ENCODE data around the gene APOC3.
A peak's percentile ranks its signal among the peaks of the same experiment; 100 is the strongest.

APOC3 gene

DNA sequence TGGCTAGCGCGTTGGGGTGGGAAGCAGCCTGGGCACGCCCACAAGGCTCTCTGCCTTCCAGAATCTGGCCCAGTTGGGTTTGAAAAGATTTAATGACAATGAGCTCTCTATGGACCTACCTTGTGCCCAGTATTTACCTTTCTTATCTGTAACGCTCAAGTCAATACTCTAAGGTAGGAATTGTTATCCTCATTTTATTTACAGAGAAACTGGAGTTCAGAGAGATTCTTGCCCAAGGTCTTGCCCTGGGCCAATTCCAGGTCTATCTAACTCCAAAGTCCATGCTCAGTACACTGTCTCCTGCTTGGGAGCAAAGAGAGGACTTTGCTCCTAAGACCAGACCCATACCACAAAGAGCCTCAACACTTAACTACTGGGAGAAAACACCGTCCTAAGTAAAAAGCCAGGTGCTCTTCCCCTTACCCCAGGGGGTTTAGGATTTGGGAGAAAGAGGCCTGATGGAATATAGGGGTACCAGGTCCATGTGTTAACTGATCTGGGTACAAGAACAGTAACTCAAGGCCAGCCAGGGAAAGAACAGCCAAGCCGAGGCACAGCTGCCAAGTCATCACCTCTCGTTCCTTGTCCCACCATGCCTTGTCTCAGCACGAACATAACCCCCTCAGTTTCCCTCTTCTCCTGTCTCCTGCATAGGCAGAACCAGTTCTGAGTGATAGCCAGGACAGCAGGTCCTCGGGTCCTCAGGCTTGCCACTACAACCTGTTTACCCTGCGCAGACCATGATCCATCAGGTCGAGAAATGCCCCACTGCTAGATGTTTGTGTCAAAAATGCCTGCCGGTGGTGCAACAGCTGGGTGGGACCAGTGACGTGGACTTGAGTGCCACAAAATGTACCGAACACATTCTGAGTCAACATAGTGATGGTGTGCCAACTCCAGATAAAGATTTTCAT lies 21.2 kb upstream of the APOC3 start:
- Histone ChIP-seq H3K27me3 (ENCODE audit: control insufficient read depth, insufficient read depth, low read length) (no peaks in the 10 kb centered on the region), H3K9ac (ENCODE audit: low read length) (peak overlapping the region; percentile 54), H3K36me3 (ENCODE audit: control insufficient read depth, insufficient read depth, low read length) (no peaks in the 10 kb centered on the region), H3K4me1 (ENCODE audit: control insufficient read depth, insufficient read depth, low read length) (peaks cover 40% of the 10 kb centered on the region), H3K4me3 (ENCODE audit: low read length) (peak overlapping the region; percentile 29), H3K9me3 (ENCODE audit: control insufficient read depth, low read length) (no peaks in the 10 kb centered on the region)

- Histone ChIP-seq H3K4me3 (ENCODE audit: low read length) (no peak overlapping the region), H3K9ac (ENCODE audit: low read length) (no peak overlapping the region), H3K9me3 (ENCODE audit: control insufficient read depth, low read length) (no peaks in the 10 kb centered on the region), H3K36me3 (ENCODE audit: control insufficient read depth, insufficient read depth, low read length) (no peaks in the 10 kb centered on the region), H3K27me3 (ENCODE audit: control insufficient read depth, insufficient read depth, low read length) (no peaks in the 10 kb centered on the region), H3K4me1 (ENCODE audit: control insufficient read depth, insufficient read depth, low read length) (peaks cover 44% of the 10 kb centered on the region)
Measured at GRCh38 chr11:116811194-116811593, 18.5 kb upstream of the APOC3 start.

DNA sequence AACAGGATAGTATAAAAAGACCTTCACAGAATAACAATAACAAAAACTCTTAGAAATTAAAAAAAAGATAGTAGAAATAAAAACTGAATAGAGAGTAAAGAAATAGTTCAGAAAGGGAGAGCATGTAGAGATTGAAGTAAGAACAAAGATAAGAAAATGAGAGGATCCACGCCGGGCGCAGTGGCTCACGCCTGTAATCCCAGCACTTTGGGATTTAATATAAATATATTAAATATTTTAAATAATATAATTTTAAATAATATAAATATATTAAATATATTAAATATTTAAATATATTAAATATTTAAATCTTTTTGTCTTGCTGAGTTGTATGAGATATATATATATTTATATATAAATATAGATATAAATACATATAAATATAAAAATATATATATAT lies 17.6 kb upstream of the APOC3 start:
- Histone ChIP-seq H3K36me3 (ENCODE audit: control insufficient read depth, insufficient read depth, low read length) (no peaks in the 10 kb centered on the region), H3K9ac (ENCODE audit: low read length) (no peak overlapping the region), H3K9me3 (ENCODE audit: control insufficient read depth, low read length) (no peaks in the 10 kb centered on the region), H3K4me3 (ENCODE audit: low read length) (no peak overlapping the region), H3K4me1 (ENCODE audit: control insufficient read depth, insufficient read depth, low read length) (peaks cover 36% of the 10 kb centered on the region), H3K27me3 (ENCODE audit: control insufficient read depth, insufficient read depth, low read length) (no peaks in the 10 kb centered on the region)

DNA sequence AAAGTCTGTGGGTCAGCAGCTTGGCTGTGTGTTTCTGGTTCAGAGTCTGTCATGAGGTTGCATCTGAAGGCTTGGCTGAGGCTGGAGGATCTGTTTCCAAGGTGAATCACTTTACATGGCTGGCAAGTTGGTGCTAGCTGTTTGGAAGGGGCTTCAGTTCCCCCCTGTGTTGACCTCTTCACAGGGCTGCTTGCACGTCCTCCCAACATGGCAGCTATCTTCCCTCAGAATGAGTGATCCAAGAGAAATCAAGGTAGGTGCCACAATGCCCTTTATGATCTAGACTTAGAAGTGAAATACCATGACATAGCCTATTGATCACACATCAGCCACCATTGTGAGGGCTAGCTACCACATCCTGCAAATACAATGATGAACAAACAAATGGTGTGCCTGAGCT lies 16.5 kb upstream of the APOC3 start:
- Histone ChIP-seq H3K4me3 (ENCODE audit: low read length) (no peak overlapping the region), H3K9me3 (ENCODE audit: control insufficient read depth, low read length) (no peaks in the 10 kb centered on the region), H3K4me1 (ENCODE audit: control insufficient read depth, insufficient read depth, low read length) (peaks cover 27% of the 10 kb centered on the region), H3K27me3 (ENCODE audit: control insufficient read depth, insufficient read depth, low read length) (no peaks in the 10 kb centered on the region), H3K36me3 (ENCODE audit: control insufficient read depth, insufficient read depth, low read length) (no peaks in the 10 kb centered on the region), H3K9ac (ENCODE audit: low read length) (no peak overlapping the region)

- Histone ChIP-seq H3K4me3 (ENCODE audit: low read length) (no peak overlapping the region), H3K36me3 (ENCODE audit: control insufficient read depth, insufficient read depth, low read length) (no peaks in the 10 kb centered on the region), H3K9ac (ENCODE audit: low read length) (no peak overlapping the region), H3K4me1 (ENCODE audit: control insufficient read depth, insufficient read depth, low read length) (peaks cover 21% of the 10 kb centered on the region), H3K9me3 (ENCODE audit: control insufficient read depth, low read length) (no peaks in the 10 kb centered on the region), H3K27me3 (ENCODE audit: control insufficient read depth, insufficient read depth, low read length) (no peaks in the 10 kb centered on the region)
Measured at GRCh38 chr11:116813781-116814471, 15.8 kb upstream of the APOC3 start.

DNA sequence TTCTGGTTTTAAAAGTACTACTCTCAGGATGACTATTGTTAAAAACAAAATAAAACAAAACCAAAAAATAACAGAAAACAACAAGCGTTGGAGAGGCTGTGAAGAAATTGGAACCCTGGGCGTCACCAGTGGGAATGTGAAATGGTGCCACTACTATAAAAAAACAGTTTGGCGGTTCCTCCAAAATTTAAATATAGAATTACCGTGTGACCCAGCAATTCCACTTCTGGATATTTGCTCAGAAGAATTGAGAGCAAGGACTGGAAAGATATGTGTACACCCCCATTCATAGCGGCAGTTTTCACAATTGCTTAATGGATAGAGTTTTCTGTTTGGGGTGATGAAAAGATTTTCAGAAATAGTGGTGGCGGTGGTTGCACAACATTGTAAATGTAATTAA lies 15.2 kb upstream of the APOC3 start:
- Histone ChIP-seq H3K36me3 (ENCODE audit: control insufficient read depth, insufficient read depth, low read length) (no peaks in the 10 kb centered on the region), H3K9me3 (ENCODE audit: control insufficient read depth, low read length) (no peaks in the 10 kb centered on the region), H3K4me1 (ENCODE audit: control insufficient read depth, insufficient read depth, low read length) (peaks cover 18% of the 10 kb centered on the region), H3K4me3 (ENCODE audit: low read length) (no peak overlapping the region), H3K27me3 (ENCODE audit: control insufficient read depth, insufficient read depth, low read length) (no peaks in the 10 kb centered on the region), H3K9ac (ENCODE audit: low read length) (no peak overlapping the region)

DNA sequence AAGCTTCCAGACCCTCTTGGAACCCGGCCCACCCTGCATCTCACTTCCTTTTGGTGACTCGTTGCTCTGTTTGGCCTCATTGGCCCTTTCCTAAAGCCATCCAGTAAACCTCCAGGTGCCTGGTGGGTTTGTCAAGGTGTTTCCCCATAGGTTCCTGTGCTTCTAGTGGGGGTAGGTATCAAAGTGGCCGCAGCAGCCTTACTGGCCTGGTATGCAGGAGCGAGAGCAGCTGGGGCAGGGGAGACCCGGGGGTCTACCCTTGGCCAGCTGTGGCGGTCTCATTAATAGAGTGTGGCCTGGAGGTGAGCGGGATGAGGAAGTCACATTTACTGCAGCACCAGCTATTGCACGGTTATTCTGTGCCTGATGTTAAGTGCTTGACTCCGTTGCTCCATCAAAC lies 10.7 kb upstream of the APOC3 start:
- no peaks in the 10 kb centered on the region for H3K36me3 ChIP-seq (ENCODE audit: control insufficient read depth, insufficient read depth, low read length)
- no peaks in the 10 kb centered on the region for H3K9me3 ChIP-seq (ENCODE audit: control insufficient read depth, low read length)
- peaks cover 3% of the 10 kb centered on the region for H3K4me1 ChIP-seq (ENCODE audit: control insufficient read depth, insufficient read depth, low read length)
- H3K4me3 ChIP-seq (ENCODE audit: low read length), result no peak overlapping the region
- no peaks in the 10 kb centered on the region for H3K27me3 ChIP-seq (ENCODE audit: control insufficient read depth, insufficient read depth, low read length)
- no peak overlapping the region for H3K9ac ChIP-seq (ENCODE audit: low read length)

DNA sequence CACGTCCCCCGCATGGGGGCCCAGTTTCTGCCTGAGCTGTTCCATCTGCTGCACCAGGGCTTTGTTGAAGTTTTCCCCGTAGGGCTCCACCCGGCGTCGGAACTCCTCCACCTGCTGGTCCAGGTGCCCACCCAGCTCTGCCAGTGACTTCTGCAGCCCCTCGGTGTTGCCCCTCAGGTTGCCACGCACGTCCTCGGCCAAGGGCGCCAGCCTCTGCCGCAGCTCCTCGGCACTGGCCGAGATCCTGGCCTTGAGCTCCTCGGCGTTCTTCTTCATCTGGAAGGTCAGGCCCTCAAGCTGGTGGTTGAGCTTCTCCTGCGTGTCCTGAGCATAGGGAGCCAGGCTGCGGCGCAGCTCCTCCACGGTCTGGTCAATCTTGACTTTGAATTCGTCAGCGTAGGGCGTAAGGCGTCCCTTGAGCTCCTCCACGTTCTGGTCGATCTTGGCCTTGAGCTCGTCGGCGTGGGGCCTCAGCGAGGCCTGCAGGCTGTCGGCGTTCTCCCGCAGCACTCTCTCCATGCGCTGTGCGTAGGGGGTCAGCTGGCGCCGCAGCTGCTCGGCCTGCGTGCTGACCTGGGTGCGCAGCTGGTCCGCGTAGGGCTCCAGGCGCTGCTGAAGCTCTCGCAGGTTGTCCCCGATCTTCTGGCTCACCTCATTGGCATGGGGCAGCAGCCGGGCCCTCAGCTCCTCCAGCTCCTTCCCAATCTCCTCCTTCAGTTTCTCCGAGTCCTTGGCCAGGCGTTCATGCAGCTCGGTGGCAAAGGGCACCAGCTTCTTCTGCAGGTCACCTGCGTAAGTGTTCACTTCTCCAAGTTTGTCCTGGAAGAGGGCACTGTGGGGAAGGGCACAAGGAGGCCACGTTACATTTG lies 8.4 kb upstream of the APOC3 start:
- Histone ChIP-seq H3K4me1 (ENCODE audit: control insufficient read depth, insufficient read depth, low read length) (no peaks in the 10 kb centered on the region), H3K9me3 (ENCODE audit: control insufficient read depth, low read length) (no peaks in the 10 kb centered on the region), H3K36me3 (ENCODE audit: control insufficient read depth, insufficient read depth, low read length) (no peaks in the 10 kb centered on the region), H3K27me3 (ENCODE audit: control insufficient read depth, insufficient read depth, low read length) (no peaks in the 10 kb centered on the region), H3K4me3 (ENCODE audit: low read length) (no peak overlapping the region), H3K9ac (ENCODE audit: low read length) (no peak overlapping the region)

DNA sequence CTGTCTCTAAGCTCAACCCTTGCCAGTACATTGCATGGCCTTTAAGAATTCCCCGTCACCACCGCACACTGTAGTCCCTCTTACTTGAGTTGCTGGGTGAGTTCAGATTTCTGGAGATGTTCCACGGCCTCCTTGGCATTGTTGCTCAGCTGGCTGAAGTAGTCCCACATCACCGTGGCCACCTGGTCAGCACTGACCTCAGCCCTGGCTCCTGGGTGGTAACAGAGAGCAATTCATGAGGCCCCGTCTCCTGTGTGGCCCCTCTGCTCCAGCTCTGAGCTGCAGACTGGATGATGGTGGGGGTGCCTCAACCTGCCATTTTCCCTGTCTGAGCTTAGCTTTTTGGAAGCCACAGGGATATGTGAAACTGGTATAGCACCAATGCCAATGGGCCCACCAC lies 7.1 kb upstream of the APOC3 start:
- no peaks in the 10 kb centered on the region for H3K27me3 ChIP-seq (ENCODE audit: control insufficient read depth, insufficient read depth, low read length)
- no peaks in the 10 kb centered on the region for H3K9me3 ChIP-seq (ENCODE audit: control insufficient read depth, low read length)
- no peak overlapping the region for H3K9ac ChIP-seq (ENCODE audit: low read length)
- no peaks in the 10 kb centered on the region for H3K4me1 ChIP-seq (ENCODE audit: control insufficient read depth, insufficient read depth, low read length)
- H3K36me3 ChIP-seq (ENCODE audit: control insufficient read depth, insufficient read depth, low read length), result no peaks in the 10 kb centered on the region
- no peak overlapping the region for H3K4me3 ChIP-seq (ENCODE audit: low read length)

GRCh38 chr11:116823031-116823843 lies 6.5 kb upstream of the APOC3 start, which contains the start of gene APOA4:
TSS of gene APOA4 (minus strand) at chr11:116823304. CDS start at chr11:116823191, 113 bp downstream.
- Histone ChIP-seq H3K27me3 (ENCODE audit: control insufficient read depth, insufficient read depth, low read length) (no peaks in the 10 kb centered on the region), H3K9ac (ENCODE audit: low read length) (no peak within 1 kb of the TSS), H3K9me3 (ENCODE audit: control insufficient read depth, low read length) (no peaks in the 10 kb centered on the region), H3K36me3 (ENCODE audit: control insufficient read depth, insufficient read depth, low read length) (no peaks in the 10 kb centered on the region), H3K4me3 (ENCODE audit: low read length) (no peak within 1 kb of the TSS), H3K4me1 (ENCODE audit: control insufficient read depth, insufficient read depth, low read length) (no peaks in the 10 kb centered on the region)

- Histone ChIP-seq H3K9ac (ENCODE audit: low read length) (no peak overlapping the region), H3K9me3 (ENCODE audit: control insufficient read depth, low read length) (no peaks in the 10 kb centered on the region), H3K4me3 (ENCODE audit: low read length) (no peak overlapping the region), H3K27me3 (ENCODE audit: control insufficient read depth, insufficient read depth, low read length) (no peaks in the 10 kb centered on the region), H3K4me1 (ENCODE audit: control insufficient read depth, insufficient read depth, low read length) (peaks cover 8% of the 10 kb centered on the region), H3K36me3 (ENCODE audit: control insufficient read depth, insufficient read depth, low read length) (no peaks in the 10 kb centered on the region)
Measured at GRCh38 chr11:116825434-116825833, 4.3 kb upstream of the APOC3 start.

Data from mucosa of stomach (tissue), 1 donor.